ENCODE data around the gene DIP2C. TPM values are rescaled to one million over a fixed set of nuclear protein-coding genes. Genes with fewer than 3 reads are reported as not detected.

The DIP2C gene
- total RNA-seq, 1 experiment from 2014 or later: 5.0 TPM

DNA sequence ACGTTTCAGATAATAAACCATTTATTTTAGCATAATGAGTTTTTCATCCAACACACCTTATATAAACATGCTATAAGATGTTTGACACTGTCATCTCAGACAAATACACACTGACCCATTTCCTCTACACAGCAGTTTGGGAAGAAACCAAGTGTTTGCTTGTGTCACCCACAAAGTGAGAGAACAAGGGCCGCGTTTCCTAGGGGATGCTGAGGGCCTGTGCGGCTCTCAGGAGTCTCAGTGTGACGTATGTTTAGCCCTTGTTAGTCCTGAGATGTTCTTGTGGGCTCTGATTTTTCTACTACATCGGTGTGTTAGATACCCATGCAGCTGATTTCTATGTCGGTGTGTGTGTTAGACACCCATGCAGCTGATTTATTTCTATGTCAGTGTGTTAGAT is 266.3 kb downstream of the DIP2C start:
- Histone ChIP-seq H3K27me3 (no peaks in the 10 kb centered on the region), H3K27ac (no peak overlapping the region), H3K4me3 (no peak overlapping the region), H3K36me3 (no peaks in the 10 kb centered on the region), H3K9me3 (replicated peaks) (no peaks in the 10 kb centered on the region), H3K4me1 (no peaks in the 10 kb centered on the region)
- no peak for DNase-seq

DNA sequence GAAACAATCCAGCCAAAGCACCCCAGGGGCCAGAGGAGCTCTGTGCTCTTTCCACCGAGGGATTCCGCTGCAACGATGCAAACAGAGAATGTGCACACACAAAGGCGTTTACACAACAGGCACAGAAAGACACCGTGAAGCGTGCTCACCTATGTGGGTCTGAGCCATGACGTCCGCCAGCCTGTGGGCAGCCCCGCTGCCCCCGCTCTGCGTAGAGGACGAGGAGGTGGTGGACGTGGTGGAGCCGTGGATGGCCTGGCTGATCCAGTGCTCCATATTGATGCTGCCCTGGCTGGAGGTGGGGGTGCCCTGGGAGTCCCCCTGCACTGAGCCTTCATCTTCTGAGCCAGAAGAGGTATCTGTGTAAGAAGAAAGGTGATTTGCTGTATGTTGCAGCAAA is 266.8 kb downstream of the DIP2C start:
- Histone ChIP-seq H3K9me3 (replicated peaks) (no peaks in the 10 kb centered on the region), H3K4me3 (no peak overlapping the region), H3K36me3 (no peaks in the 10 kb centered on the region), H3K27ac (no peak overlapping the region), H3K4me1 (no peaks in the 10 kb centered on the region), H3K27me3 (no peaks in the 10 kb centered on the region)
- no peak for DNase-seq

DNA sequence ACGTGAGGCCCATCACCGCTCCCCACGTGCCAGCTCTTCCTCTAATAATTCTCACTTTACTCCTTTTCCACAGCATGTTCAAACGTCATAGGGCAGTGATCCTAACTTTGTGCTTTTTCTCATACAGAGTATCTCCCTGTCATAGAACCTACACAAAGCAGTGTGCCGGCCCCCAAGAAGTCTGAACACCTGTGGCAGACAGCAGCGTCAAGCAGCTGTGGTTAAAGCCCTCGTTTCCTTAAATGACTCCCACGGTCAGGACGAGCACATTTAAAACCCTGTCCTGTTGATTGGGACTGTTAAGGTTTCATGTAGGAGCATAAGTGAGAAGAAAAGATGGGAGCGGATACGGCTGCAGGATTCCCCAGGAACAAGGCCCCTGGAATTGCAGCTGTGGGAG is 267.2 kb downstream of the DIP2C start:
- Histone ChIP-seq H3K4me1 (no peaks in the 10 kb centered on the region), H3K9me3 (replicated peaks) (no peaks in the 10 kb centered on the region), H3K4me3 (no peak overlapping the region), H3K27me3 (no peaks in the 10 kb centered on the region), H3K27ac (no peak overlapping the region), H3K36me3 (no peaks in the 10 kb centered on the region)
- DNase-seq: peak in 1 of 2 experiments; percentile 24

DNA sequence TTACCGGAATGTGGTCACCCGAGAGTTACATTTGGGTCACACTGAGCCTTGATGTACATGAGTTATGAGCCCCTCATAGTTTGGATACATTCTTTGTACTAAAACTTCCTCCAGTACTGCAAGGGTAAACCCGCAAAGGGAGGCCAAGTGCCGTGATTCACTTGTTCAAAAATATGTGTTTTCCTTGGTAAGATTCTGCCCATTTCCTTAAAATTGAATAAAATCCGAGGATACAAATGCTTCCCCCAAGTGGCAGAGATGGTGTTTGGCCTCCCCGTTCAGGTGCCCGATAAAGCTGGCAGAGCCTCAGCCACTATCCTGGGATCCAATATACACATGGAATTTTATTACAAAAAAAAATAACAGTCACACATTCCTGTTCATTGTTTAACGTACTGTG is 268.3 kb downstream of the DIP2C start:
- H3K4me3 ChIP-seq: no peak overlapping the region
- no peaks in the 10 kb centered on the region for H3K4me1 ChIP-seq
- H3K36me3 ChIP-seq: no peaks in the 10 kb centered on the region
- no peak overlapping the region for H3K27ac ChIP-seq
- no peaks in the 10 kb centered on the region for H3K9me3 ChIP-seq (replicated peaks)
- H3K27me3 ChIP-seq: no peaks in the 10 kb centered on the region
- no peak for DNase-seq

DNA sequence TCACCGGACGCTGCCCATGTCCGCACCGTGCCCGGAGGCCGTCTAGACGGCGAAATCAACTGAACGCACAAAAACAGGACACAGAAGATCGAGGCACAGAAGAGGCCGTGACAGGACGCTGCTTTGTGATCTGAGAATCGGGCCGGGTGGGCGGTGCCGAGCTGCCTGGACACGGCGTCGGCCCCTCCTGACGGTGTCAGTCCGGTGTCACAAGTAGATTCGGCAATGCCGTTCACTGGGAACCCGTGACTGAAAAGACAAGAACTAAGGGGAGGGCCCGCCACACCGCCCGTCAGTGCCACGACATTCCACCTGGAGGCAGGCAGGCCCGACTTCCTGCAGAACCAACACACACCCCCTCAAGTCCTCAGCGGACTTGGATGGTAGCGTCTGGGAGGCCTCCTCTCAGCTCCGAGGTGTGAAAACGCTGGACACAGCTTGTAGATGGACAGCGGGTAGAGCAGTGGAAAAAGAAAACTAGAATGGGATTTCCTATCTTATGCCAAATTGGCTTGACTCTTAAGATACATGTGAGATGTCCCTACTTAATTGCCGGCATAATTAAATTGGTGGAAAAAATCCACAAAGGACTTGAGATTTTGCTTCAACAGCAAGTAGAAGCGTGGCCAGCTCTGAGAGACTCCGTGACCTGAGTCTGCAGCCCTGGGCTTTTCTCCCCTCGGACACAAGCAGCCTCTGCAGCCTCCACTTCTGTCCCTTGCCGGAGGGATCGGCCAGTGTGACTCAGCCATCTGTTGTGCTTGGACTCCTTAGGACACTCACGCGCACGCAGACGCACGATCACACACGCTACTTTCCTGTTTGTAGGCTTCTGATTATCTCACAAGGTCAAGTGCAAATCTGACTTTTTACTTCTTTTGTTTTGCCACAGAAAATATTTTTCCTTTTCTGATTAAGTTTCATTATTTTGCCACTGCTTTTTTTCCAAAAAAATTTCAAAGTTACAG is 269.0 kb downstream of the DIP2C start:
- Histone ChIP-seq H3K27ac (no peak overlapping the region), H3K9me3 (replicated peaks) (no peaks in the 10 kb centered on the region), H3K27me3 (no peaks in the 10 kb centered on the region), H3K4me1 (no peaks in the 10 kb centered on the region), H3K4me3 (no peak overlapping the region), H3K36me3 (no peaks in the 10 kb centered on the region)
- DNase-seq: no peak

DNA sequence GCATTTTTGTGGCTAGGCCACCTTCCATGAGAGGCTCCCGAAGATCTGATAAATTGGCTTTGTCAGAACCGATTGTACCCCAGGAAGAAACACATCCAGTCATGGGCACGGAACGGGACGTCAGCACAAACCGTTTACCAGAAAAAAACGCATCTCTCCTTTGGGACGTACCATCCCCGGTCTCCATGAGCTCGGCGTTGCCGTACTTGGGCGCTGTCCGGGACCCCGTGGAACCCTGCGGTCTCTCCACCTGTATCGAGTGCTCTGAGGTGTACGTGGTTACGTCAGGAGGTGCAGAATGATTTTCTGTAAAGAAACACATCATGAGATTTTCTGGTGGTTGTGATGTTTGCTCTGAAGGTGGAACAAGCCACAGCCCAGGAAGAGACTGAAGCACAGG is 270.6 kb downstream of the DIP2C start:
- H3K4me1 ChIP-seq: no peaks in the 10 kb centered on the region
- H3K9me3 ChIP-seq (replicated peaks): no peaks in the 10 kb centered on the region
- no peak overlapping the region for H3K4me3 ChIP-seq
- H3K27me3 ChIP-seq: no peaks in the 10 kb centered on the region
- no peak for DNase-seq
- no peak overlapping the region for H3K27ac ChIP-seq
- H3K36me3 ChIP-seq: no peaks in the 10 kb centered on the region

DNA sequence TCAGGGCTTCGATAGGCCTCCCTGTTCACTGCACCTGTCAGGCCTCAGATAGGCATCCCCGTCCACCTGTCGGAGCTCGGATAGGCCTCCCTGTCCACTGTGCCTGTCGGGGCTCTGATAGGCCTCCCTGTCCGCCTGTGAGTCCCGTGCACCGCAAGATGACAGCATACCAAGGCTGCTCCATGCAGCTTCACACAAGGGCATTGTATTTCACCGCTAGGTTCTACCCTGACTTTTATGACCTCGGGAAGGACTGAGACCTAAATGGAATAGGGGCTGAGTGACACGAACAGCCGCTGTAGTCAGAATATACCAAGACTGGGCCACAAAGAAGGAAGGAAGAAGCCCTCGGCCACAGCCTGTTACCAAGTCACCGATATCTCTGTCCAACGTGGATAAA is 271.2 kb downstream of the DIP2C start:
- Histone ChIP-seq H3K9me3 (replicated peaks) (no peaks in the 10 kb centered on the region), H3K4me3 (no peak overlapping the region), H3K27me3 (no peaks in the 10 kb centered on the region), H3K4me1 (no peaks in the 10 kb centered on the region), H3K27ac (no peak overlapping the region), H3K36me3 (no peaks in the 10 kb centered on the region)
- DNase-seq: no peak

DNA sequence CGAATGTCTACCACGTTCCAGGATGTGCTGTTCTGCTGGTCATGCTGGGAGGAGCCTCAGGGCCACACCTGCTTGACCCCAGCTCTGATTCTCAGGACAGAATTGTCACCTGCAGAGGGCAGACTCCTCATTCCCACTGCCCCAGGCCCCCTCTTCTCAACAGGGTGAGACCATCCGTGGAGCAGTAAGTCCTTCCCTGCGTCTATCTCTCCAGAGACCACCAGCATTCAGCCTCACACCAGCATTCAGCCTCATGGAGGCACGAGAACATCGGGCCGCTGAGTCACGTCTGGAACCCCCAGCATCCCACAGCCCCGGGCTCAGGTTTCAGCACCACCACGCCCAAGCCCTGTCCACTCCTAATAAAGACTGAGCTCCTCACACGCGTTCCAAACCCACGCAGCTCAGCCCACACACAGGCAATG is 273.4 kb downstream of the DIP2C start:
- Histone ChIP-seq H3K4me1 (no peaks in the 10 kb centered on the region), H3K36me3 (no peaks in the 10 kb centered on the region), H3K4me3 (no peak overlapping the region), H3K9me3 (replicated peaks) (no peaks in the 10 kb centered on the region), H3K27me3 (no peaks in the 10 kb centered on the region), H3K27ac (no peak overlapping the region)
- DNase-seq: no peak

DNA sequence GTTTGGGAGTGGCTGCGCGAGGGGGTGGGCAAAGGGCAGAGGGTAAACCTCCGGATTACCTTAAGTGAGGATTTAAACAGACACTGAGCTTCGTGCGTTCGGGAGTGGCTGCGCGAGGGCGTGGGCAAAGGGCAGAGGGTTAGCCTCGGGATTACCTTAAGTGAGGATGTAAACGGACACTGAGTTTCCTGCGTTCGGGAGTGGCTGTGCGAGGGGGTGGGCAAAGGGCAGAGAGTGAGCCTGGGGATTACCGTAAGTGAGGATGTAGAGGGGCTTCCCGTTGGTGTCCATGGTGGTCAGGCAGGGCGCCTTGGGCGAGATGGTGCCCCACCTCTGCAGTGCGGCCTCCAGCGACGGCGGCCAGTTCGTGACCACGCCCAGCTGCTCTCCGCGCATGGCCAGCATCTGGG is 275.8 kb downstream of the DIP2C start:
- Histone ChIP-seq H3K36me3 (no peaks in the 10 kb centered on the region), H3K4me3 (no peak overlapping the region), H3K9me3 (replicated peaks) (no peaks in the 10 kb centered on the region), H3K27ac (no peak overlapping the region), H3K27me3 (no peaks in the 10 kb centered on the region), H3K4me1 (no peaks in the 10 kb centered on the region)
- no peak for DNase-seq

DNA sequence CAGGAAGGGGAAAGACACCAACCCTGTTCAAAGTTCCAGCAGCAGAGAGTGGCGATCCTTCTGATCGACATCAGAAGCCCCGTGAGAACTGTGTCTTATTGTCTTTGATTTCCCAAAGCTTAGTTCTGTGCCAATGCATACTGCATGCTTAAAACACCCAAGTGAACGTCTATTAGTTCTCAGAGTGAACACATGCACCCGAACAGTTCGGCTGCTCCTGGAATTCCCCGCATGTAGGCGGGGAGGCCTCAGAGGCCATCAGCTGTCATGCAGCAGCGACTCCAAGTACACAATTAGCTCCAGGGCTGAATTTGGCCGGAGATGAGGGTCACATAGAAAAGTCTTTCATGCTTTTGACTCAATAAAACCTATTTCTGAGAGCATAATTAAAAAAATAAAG is 277.4 kb downstream of the DIP2C start:
- Histone ChIP-seq H3K27me3 (no peaks in the 10 kb centered on the region), H3K27ac (no peak overlapping the region), H3K4me3 (no peak overlapping the region), H3K4me1 (no peaks in the 10 kb centered on the region), H3K36me3 (no peaks in the 10 kb centered on the region), H3K9me3 (replicated peaks) (no peaks in the 10 kb centered on the region)
- DNase-seq: no peak

DNA sequence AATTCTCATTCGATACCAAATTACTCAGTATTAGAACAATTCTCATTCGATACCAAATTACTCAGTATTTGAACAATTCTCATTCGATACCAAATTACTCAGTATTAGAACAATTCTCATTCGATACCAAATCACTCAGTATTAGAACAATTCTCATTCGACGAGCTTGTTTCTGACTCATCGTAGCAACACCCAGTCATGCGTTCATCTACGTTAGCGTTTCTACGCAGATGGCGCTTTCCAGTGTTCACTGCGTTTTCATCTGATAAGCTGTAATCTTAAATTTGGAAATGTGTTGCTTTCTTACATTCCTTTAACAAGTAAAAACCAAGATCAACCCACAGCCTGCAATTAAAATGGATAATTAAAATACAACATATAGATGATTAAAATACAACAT is 277.9 kb downstream of the DIP2C start:
- no peaks in the 10 kb centered on the region for H3K9me3 ChIP-seq (replicated peaks)
- no peak for DNase-seq
- no peaks in the 10 kb centered on the region for H3K27me3 ChIP-seq
- no peak overlapping the region for H3K27ac ChIP-seq
- no peaks in the 10 kb centered on the region for H3K36me3 ChIP-seq
- no peaks in the 10 kb centered on the region for H3K4me1 ChIP-seq
- no peak overlapping the region for H3K4me3 ChIP-seq

DNA sequence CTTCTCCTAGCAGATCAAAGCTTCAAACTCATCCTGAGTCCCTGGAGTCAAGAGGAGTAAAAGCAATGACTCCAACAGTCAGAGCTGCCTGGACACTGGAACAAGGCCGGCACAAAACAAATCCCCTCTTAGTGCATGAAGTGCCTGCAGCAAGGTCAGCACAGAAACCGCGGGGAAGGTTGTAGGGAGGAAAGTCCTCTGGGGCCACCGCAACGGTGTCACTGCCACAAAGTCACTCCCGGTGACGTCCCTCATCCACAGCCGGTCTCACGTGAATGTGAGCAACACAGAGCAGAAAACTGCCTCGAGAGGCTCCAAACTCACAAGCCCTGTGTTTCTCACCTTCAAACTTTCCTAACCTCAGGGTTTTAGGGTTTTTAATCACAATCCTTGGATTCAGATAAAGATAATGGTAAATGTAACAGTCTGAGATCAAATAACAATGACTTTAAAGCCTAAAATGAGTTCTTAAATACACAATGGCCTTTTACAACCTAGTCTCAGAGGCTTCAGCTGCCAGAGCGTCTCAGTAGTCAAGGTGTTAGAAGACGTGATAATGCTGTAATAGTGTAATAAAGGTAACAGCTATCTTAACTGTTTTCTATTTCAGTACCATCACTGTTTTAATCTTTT is 279.9 kb downstream of the DIP2C start:
- Histone ChIP-seq H3K27ac (no peak overlapping the region), H3K9me3 (replicated peaks) (no peaks in the 10 kb centered on the region), H3K4me1 (no peaks in the 10 kb centered on the region), H3K27me3 (no peaks in the 10 kb centered on the region), H3K4me3 (no peak overlapping the region), H3K36me3 (no peaks in the 10 kb centered on the region)
- no peak for DNase-seq

DNA sequence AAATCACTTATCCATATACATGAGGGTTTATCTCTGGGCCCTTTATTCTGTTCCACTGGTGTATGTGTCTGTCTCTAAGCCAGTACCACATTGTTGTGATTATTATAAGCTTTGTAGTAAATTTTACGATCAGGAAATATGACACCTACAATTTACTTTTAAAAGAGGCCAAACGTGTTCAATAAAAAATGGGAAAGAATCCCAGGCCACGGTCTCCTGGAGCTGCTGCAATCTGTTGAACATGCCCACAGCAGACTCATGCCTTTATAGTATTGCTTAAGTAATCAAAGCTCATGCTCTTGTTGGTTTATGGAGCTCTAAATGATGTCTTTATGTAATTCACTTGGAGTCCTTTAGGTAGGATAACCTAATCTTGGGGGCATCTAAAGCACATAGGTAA is 281.2 kb downstream of the DIP2C start:
- DNase-seq: no peak
- Histone ChIP-seq H3K36me3 (no peaks in the 10 kb centered on the region), H3K27me3 (no peaks in the 10 kb centered on the region), H3K4me3 (no peak overlapping the region), H3K4me1 (no peaks in the 10 kb centered on the region), H3K27ac (no peak overlapping the region), H3K9me3 (replicated peaks) (no peaks in the 10 kb centered on the region)

DNA sequence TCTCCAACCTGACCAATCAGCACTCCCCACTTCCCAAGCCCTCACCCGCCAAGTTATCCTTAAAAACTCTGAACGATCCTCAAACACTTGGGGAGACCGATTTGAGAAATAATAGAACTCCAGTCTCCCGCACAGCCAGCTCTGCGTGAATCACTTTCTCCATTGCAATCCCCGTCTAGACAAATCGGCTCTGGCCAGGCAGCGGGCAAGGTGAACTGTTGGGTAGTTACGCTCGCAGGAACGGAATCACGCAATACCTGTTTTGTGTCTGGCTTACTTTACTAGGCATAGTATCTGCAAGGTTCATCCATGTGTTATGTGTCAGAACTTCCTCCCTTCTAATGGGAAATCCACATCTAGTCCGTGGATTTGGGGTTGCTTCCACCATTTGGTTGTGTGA is 282.5 kb downstream of the DIP2C start:
- Histone ChIP-seq H3K27ac (no peak overlapping the region), H3K4me1 (no peaks in the 10 kb centered on the region), H3K4me3 (no peak overlapping the region), H3K36me3 (no peaks in the 10 kb centered on the region), H3K9me3 (replicated peaks) (no peaks in the 10 kb centered on the region), H3K27me3 (no peaks in the 10 kb centered on the region)
- DNase-seq: no peak

DNA sequence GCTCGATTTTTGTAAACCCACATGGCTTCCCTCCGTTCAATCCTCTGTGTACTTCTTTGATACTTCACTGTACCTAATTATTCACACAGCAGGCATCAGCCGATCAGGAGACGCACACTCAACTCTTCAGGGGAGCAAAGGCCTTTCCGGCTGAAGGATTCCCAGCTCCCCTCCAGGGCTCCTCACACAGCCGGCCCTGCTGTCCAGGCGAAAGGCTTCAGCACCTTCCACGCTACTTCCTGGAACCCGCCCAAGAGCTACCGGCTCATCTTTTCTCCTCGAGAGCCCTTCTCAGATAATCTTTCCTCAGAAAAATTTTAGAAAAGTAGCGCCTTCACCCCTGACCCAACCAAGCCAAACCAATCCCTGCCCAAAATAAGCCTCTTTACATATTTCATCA is 283.8 kb downstream of the DIP2C start:
- Histone ChIP-seq H3K4me1 (no peaks in the 10 kb centered on the region), H3K4me3 (no peak overlapping the region), H3K9me3 (replicated peaks) (no peaks in the 10 kb centered on the region), H3K27me3 (no peaks in the 10 kb centered on the region), H3K36me3 (no peaks in the 10 kb centered on the region), H3K27ac (no peak overlapping the region)
- no peak for DNase-seq

DNA sequence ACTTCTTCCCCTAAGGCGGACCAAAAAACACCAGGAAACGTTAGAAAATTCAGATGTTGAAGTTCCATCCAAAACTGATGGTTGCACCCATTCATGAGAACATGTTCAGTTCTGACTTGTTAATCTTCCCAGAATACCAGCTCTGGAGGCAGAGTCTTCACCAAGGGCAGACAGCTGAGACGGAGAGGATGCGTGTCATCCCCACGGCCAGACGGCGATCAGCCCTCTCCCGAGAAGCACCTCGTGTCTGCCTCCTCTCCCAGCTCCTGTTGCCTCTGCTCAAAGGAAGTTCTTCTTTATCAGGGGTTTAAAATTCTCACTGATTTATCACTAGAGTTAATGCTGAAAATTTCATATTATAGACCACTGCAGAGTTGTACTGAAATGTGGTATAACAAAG is 284.5 kb downstream of the DIP2C start:
- no peaks in the 10 kb centered on the region for H3K36me3 ChIP-seq
- H3K27ac ChIP-seq: no peak overlapping the region
- H3K27me3 ChIP-seq: no peaks in the 10 kb centered on the region
- H3K9me3 ChIP-seq (replicated peaks): no peaks in the 10 kb centered on the region
- no peak overlapping the region for H3K4me3 ChIP-seq
- no peaks in the 10 kb centered on the region for H3K4me1 ChIP-seq
- no peak for DNase-seq

Measured in SJCRH30 (cell line).